IMR-90 (cell line): ENCODE results near the gene ITGAL.

Experiments
- CEBPB ChIP-seq: IDR thresholded peaks from 2 replicates; pipeline ENCODE4 v1.6.1; 2012; ENCODE audit warnings: low read depth, low read length, improper control_type of control experiment
- CTCF ChIP-seq: conservative IDR thresholded peaks from 2 replicates; pipeline ENCODE4 v1.5.1; 2012; ENCODE audit warnings: mild to moderate bottlenecking, low read depth, low read length, improper control_type of control experiment
- ELK1 ChIP-seq: fragments of 150-350 bp; IDR thresholded peaks from 2 replicates; pipeline ENCODE4 v1.6.1; 2016; ENCODE audit warnings: low read depth, mild to moderate bottlenecking, low read length, moderate library complexity, borderline replicate concordance
- MAZ ChIP-seq: IDR thresholded peaks from 2 replicates; pipeline ENCODE4 v1.6.1; 2012; ENCODE audit warnings: low read depth, mild to moderate bottlenecking, low read length, improper control_type of control experiment, moderate library complexity, borderline replicate concordance
- POLR2A ChIP-seq: IDR thresholded peaks from 2 replicates; pipeline ENCODE4 v1.6.1; 2012; ENCODE audit warnings: mild to moderate bottlenecking, low read depth, low read length
- RAD21 ChIP-seq: IDR thresholded peaks from 2 replicates; pipeline ENCODE4 v1.6.1; 2012; ENCODE audit warnings: low read length, improper control_type of control experiment
- RCOR1 ChIP-seq: IDR thresholded peaks from 2 replicates; pipeline ENCODE4 v1.6.1; 2012; ENCODE audit warnings: mild to moderate bottlenecking, low read length, improper control_type of control experiment; ENCODE audit not compliant: insufficient replicate concordance
- SMC3 ChIP-seq: fragments of 150-350 bp; IDR thresholded peaks from 2 replicates; pipeline ENCODE4 v1.6.1; 2016; ENCODE audit warnings: low read depth, mild to moderate bottlenecking, antibody characterized with exemption, low read length, moderate library complexity

- no peak for TF ChIP-seq SMC3
- no peak; the same call in 1 of the 2 replicates for TF ChIP-seq MAZ
- TF ChIP-seq CTCF: no peak
- peak; percentile 40 for TF ChIP-seq POLR2A
- no peak for TF ChIP-seq RAD21
- TF ChIP-seq RCOR1: no peak
- TF ChIP-seq ELK1: no peak
- TF ChIP-seq CEBPB: no peak
These were observed 85.6 kb downstream of the ITGAL start, which contains the start of gene ZNF764 for GRCh38 chr16:30557957-30558788.
